HL-60 (cell line): ENCODE results near the gene ZCCHC3.

Experiments used
- DNase-seq, 2 experiments: peaks; one replicate each; pipeline ENCODE4 v3.0.0-alpha.2; 2010 to 2020; ENCODE audit warnings: low read depth in 1 of 2, low spot score in 1 of 2
- H3K27ac ChIP-seq: fragments of 250-450 bp; sonication (Bioruptor Pico); replicated peaks from 2 replicates; pipeline ENCODE4 v1.5.1; 2020; ENCODE audit warnings: mild to moderate bottlenecking, moderate library complexity
- H3K27me3 ChIP-seq: fragments of 250-450 bp; sonication (Bioruptor Pico); 2 replicates; pipeline ENCODE4 v1.5.1; 2021; ENCODE audit warnings: mild to moderate bottlenecking, moderate library complexity; ENCODE audit not compliant: insufficient read depth, poor library complexity, severe bottlenecking
- H3K4me3 ChIP-seq: replicated peaks from 2 replicates; pipeline ENCODE4 v1.5.1; 2011; ENCODE audit warnings: mild to moderate bottlenecking, control low read depth, low read length; ENCODE audit not compliant: insufficient read depth
- GABPA ChIP-seq: IDR thresholded peaks from 2 replicates; pipeline ENCODE4 v1.6.1; 2012; ENCODE audit warnings: low read depth
- POLR2AphosphoS5 ChIP-seq: IDR thresholded peaks from 2 replicates; pipeline ENCODE4 v1.6.1; 2012; ENCODE audit warnings: low read depth
- SPI1 ChIP-seq: IDR thresholded peaks from 2 replicates; pipeline ENCODE4 v1.6.1; 2012; ENCODE audit warnings: low read depth, mild to moderate bottlenecking, borderline replicate concordance
- TF ChIP-seq, protein P1 (sequence below): IDR thresholded peaks from 2 replicates; pipeline ENCODE4 v1.6.1; 2012; ENCODE audit warnings: low read depth; ENCODE audit not compliant: insufficient replicate concordance
- TF ChIP-seq, protein P2 (sequence below): IDR thresholded peaks from one replicate; pipeline ENCODE4 v1.5.1; 2011; ENCODE audit warnings: low read length, control low read depth, inconsistent platforms; ENCODE audit not compliant: insufficient read depth

ZCCHC3 gene

DNA sequence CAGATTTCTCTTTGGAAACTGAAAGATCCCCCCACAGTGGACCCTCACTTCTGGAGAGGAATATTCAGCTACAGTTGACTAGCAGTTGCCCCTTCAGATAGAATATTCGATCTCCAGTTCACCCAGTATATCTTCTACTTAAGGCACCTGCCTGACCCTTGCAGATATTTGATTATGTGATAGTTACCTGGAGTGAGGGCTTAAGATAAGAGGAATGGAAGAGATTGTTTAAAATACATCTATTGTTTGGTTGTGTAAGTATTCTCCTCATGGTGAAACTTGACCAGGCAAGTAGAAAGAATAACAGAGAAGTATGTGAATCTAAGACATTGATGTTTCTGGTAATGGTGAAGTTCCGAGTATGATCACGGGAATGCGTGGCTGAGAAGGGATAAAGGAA lies 1.6 kb upstream of the ZCCHC3 start:
- Histone ChIP-seq H3K4me3 (no peak overlapping the region), H3K27me3 (no peaks in the 10 kb centered on the region), H3K27ac (no peak overlapping the region)
- DNase-seq: no peak
- TF ChIP-seq, protein P1, sequence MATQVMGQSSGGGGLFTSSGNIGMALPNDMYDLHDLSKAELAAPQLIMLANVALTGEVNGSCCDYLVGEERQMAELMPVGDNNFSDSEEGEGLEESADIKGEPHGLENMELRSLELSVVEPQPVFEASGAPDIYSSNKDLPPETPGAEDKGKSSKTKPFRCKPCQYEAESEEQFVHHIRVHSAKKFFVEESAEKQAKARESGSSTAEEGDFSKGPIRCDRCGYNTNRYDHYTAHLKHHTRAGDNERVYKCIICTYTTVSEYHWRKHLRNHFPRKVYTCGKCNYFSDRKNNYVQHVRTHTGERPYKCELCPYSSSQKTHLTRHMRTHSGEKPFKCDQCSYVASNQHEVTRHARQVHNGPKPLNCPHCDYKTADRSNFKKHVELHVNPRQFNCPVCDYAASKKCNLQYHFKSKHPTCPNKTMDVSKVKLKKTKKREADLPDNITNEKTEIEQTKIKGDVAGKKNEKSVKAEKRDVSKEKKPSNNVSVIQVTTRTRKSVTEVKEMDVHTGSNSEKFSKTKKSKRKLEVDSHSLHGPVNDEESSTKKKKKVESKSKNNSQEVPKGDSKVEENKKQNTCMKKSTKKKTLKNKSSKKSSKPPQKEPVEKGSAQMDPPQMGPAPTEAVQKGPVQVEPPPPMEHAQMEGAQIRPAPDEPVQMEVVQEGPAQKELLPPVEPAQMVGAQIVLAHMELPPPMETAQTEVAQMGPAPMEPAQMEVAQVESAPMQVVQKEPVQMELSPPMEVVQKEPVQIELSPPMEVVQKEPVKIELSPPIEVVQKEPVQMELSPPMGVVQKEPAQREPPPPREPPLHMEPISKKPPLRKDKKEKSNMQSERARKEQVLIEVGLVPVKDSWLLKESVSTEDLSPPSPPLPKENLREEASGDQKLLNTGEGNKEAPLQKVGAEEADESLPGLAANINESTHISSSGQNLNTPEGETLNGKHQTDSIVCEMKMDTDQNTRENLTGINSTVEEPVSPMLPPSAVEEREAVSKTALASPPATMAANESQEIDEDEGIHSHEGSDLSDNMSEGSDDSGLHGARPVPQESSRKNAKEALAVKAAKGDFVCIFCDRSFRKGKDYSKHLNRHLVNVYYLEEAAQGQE: no peak
- TF ChIP-seq GABPA (no peak), POLR2AphosphoS5 (no peak), SPI1 (no peak)
- TF ChIP-seq, protein P2, sequence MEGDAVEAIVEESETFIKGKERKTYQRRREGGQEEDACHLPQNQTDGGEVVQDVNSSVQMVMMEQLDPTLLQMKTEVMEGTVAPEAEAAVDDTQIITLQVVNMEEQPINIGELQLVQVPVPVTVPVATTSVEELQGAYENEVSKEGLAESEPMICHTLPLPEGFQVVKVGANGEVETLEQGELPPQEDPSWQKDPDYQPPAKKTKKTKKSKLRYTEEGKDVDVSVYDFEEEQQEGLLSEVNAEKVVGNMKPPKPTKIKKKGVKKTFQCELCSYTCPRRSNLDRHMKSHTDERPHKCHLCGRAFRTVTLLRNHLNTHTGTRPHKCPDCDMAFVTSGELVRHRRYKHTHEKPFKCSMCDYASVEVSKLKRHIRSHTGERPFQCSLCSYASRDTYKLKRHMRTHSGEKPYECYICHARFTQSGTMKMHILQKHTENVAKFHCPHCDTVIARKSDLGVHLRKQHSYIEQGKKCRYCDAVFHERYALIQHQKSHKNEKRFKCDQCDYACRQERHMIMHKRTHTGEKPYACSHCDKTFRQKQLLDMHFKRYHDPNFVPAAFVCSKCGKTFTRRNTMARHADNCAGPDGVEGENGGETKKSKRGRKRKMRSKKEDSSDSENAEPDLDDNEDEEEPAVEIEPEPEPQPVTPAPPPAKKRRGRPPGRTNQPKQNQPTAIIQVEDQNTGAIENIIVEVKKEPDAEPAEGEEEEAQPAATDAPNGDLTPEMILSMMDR: no peak

DNA sequence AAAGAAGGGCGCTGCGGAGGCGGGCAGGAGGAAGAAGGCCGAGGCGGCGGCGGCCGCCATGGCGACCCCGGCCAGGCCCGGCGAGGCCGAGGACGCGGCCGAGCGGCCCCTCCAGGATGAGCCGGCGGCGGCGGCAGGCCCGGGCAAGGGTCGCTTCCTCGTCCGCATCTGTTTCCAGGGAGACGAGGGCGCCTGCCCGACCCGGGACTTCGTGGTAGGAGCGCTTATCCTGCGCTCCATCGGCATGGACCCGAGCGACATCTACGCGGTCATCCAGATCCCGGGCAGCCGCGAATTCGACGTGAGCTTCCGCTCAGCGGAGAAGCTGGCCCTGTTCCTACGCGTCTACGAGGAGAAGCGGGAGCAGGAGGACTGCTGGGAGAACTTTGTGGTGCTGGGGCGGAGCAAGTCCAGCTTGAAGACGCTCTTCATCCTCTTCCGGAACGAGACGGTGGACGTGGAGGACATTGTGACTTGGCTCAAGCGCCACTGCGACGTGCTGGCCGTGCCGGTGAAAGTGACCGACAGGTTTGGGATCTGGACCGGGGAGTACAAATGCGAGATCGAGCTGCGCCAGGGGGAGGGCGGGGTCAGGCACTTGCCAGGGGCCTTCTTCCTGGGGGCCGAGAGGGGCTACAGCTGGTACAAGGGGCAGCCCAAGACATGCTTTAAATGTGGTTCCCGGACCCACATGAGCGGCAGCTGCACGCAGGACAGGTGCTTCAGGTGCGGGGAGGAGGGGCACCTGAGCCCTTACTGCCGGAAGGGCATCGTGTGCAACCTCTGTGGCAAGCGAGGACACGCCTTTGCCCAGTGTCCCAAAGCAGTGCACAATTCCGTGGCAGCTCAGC lies 780 bp downstream of the ZCCHC3 start:
- TF ChIP-seq, protein P1: no peak
- TF ChIP-seq SPI1: no peak
- TF ChIP-seq, protein P2: no peak
- TF ChIP-seq POLR2AphosphoS5: peak; percentile 79
- TF ChIP-seq GABPA: no peak
- Histone ChIP-seq H3K4me3 (peak overlapping the region; percentile 87), H3K27me3 (no peaks in the 10 kb centered on the region), H3K27ac (peak overlapping the region; percentile 93)
- DNase-seq: peak; percentile 75 to 86

DNA sequence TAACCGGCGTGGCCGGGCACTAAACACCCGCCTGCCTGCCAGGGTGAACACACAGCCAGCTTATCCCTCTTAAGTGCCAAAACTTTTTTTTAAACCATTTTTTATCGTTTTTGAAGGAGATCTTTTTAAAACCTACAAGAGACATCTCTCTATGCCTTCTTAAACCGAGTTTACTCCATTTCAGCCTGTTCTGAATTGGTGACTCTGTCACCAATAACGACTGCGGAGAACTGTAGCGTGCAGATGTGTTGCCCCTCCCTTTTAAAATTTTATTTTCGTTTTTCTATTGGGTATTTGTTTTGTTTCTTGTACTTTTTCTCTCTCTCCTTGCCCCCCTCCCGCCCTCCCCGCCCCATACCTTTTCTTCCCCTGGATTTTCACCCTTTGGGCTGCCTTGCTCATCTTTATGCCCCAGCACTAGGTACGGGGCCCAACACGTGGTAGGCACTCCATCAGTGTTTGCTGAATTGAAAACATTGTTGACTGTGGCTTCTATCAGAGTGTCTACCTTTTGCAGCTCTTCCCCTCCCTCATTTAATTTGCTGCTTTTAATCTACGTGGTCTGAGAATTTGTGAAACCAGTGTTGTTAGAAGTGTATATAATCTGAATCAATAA lies 1.5 kb downstream of the ZCCHC3 start:
- TF ChIP-seq GABPA: no peak
- TF ChIP-seq, protein P2: no peak
- TF ChIP-seq, protein P1: no peak
- no peak for TF ChIP-seq POLR2AphosphoS5
- no peak for TF ChIP-seq SPI1
- H3K4me3 ChIP-seq: peak overlapping the region; percentile 87
- no peak for DNase-seq
- H3K27me3 ChIP-seq: no peaks in the 10 kb centered on the region
- H3K27ac ChIP-seq: peak overlapping the region; percentile 93
